NOMO-1 (cell line): ENCODE measurements around the gene VIPR1.

Experiments used
- DNase-seq, 2 experiments: peaks; one replicate each; lab custom pipeline; 2025; ENCODE audit not compliant: unreplicated experiment in 2 of 2; lab: John Stamatoyannopoulos, UW

The VIPR1 gene

GRCh38 chr3:42509111-42509510, 6.7 kb downstream of the VIPR1 start:
- DNase-seq = no peak

- no peak for DNase-seq
These were observed 7.9 kb downstream of the VIPR1 start for GRCh38 chr3:42510325-42510724.

- no peak for DNase-seq
These were observed 8.8 kb downstream of the VIPR1 start for GRCh38 chr3:42511201-42511600.

- DNase-seq = no peak
These were observed 9.3 kb downstream of the VIPR1 start for GRCh38 chr3:42511736-42512135.

- DNase-seq = no peak
These were observed 10.7 kb downstream of the VIPR1 start for GRCh38 chr3:42513121-42513520.

- no peak for DNase-seq
These were observed 11.1 kb downstream of the VIPR1 start for GRCh38 chr3:42513521-42513920.

GRCh38 chr3:42514876-42515275, 12.4 kb downstream of the VIPR1 start:
- DNase-seq = no peak

- no peak for DNase-seq
These were observed 13.0 kb downstream of the VIPR1 start for GRCh38 chr3:42515391-42515916.

GRCh38 chr3:42515976-42516375, 13.5 kb downstream of the VIPR1 start:
- no peak for DNase-seq

GRCh38 chr3:42516443-42516842, 14.0 kb downstream of the VIPR1 start:
- no peak for DNase-seq

- DNase-seq = no peak
These were observed 14.7 kb downstream of the VIPR1 start for GRCh38 chr3:42517117-42517516.

- DNase-seq = no peak
These were observed 16.5 kb downstream of the VIPR1 start for GRCh38 chr3:42518800-42519567.

- DNase-seq = no peak
These were observed 17.1 kb downstream of the VIPR1 start for GRCh38 chr3:42519568-42519962.

GRCh38 chr3:42520336-42520735, 17.9 kb downstream of the VIPR1 start:
- no peak for DNase-seq

- DNase-seq = no peak
These were observed 18.5 kb downstream of the VIPR1 start for GRCh38 chr3:42520906-42521305.

- DNase-seq = no peak
These were observed 22.3 kb downstream of the VIPR1 start for GRCh38 chr3:42524751-42525150.

GRCh38 chr3:42525212-42525611, 22.8 kb downstream of the VIPR1 start:
- DNase-seq = no peak

- DNase-seq = no peak
These were observed 23.4 kb downstream of the VIPR1 start for GRCh38 chr3:42525736-42526345.

- DNase-seq = no peak
These were observed 24.3 kb downstream of the VIPR1 start for GRCh38 chr3:42526616-42527367.

GRCh38 chr3:42527368-42527917, 25.0 kb downstream of the VIPR1 start:
- DNase-seq = no peak

- DNase-seq = peak; percentile 23 to 59
These were observed 27.0 kb downstream of the VIPR1 start for GRCh38 chr3:42529468-42529867.
